ENCODE results near the gene CST5. TPM values are rescaled to one million over a fixed set of nuclear protein-coding genes. Genes with fewer than 3 reads are reported as not detected.
"Not testable (repeated sequence)": the region's sequence is repeated elsewhere in the genome, so short reads cannot be mapped to it uniquely, and the experiment has no call there.

Gene CST5
- total RNA-seq, 2 experiments from 2014 or later: not detected

GRCh38 chr20:23918101-23918862 lies 38.7 kb upstream of the CST5 start:
- Histone ChIP-seq H3K4me1 (ENCODE audit: insufficient read depth, low read length) (peaks cover 39% of the 10 kb centered on the region), H3K27me3 (ENCODE audit: control insufficient read depth in 1 of 2, insufficient read depth in 2 of 2, low read length in 2 of 2) (peaks cover 0 to 2% of the 10 kb centered on the region in 2 experiments), H3K36me3 (ENCODE audit: insufficient read depth, low read length) (no peaks in the 10 kb centered on the region), H3K4me3 (ENCODE audit: low read length) (no peak overlapping the region), H3K27ac (ENCODE audit: low read depth in 1 of 2, low read length in 2 of 2) (no peak overlapping the region), H3K9me3 (ENCODE audit: control insufficient read depth in 1 of 2, insufficient read depth in 1 of 2, low read length in 2 of 2) (no peaks in the 10 kb centered on the region)
- no peaks in the 10 kb centered on the region for H3K36me3 Mint-ChIP-seq (ENCODE audit: low read depth)
- intact Hi-C loops (cut with DNase I, micrococcal nuclease): no loop called here
- H3K4me1 Mint-ChIP-seq (ENCODE audit: low read depth): peaks cover 23% of the 10 kb centered on the region
- ChIA-PET CTCF (no interaction called here), POLR2A (no interaction called here)
- no peak overlapping the region for H3K4me3 Mint-ChIP-seq
- ATAC-seq (ENCODE audit: poor library complexity) (no peak), DNase-seq (no peak)
- no peak for TF ChIP-seq CTCF (IDR thresholded peaks at IDR 0.05)
- no peak overlapping the region for H3K27ac Mint-ChIP-seq
- no peaks in the 10 kb centered on the region for H3K9me3 Mint-ChIP-seq
- H3K27me3 Mint-ChIP-seq: peaks cover 4% of the 10 kb centered on the region

DNA sequence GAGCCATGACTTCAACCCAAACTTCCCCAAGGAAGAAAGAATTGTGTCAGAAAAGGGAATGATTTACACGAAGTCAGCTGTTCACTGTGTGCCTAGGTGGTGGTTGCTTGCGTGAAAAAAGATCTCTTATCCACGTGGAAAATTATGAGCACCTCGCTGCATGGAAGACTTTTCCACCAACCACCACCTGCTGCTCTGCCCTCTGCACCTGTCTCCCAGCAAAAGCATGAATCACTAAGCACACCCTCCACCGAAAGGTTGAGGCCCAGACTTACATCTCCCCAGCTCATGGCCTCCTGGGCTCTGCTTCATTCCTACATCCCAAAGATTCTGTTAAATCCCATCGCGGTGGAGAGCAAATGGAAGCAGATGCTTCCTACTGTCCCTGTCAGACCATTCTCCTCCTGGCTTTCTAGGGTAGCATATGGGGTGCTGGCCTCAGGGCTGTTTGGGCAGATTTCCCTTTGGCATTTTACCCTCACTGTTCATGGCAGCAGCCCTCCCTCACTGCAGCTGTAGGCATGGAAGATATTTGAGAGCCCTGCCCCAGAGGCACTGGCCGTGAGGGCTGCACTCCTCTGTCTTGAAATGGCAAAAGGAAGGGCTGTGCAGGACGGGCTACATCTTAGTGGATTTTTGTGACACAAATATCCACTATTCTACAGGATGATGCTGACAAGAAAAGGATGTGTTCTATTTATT lies 37.6 kb upstream of the CST5 start:
- ATAC-seq (ENCODE audit: poor library complexity) (no peak), DNase-seq (no peak)
- no peak overlapping the region for H3K27ac ChIP-seq (ENCODE audit: low read depth in 1 of 2, low read length in 2 of 2)
- intact Hi-C loops (cut with DNase I, micrococcal nuclease): no loop called here
- peaks cover 0 to 2% of the 10 kb centered on the region in 2 experiments for H3K27me3 ChIP-seq (ENCODE audit: control insufficient read depth in 1 of 2, insufficient read depth in 2 of 2, low read length in 2 of 2)
- POLR2A ChIA-PET: no interaction called here
- H3K4me1 Mint-ChIP-seq (ENCODE audit: low read depth): peaks cover 23% of the 10 kb centered on the region
- H3K27me3 Mint-ChIP-seq: peaks cover 4% of the 10 kb centered on the region
- H3K27ac Mint-ChIP-seq: no peak overlapping the region
- TF ChIP-seq CTCF (IDR thresholded peaks at IDR 0.05): no peak
- H3K9me3 Mint-ChIP-seq: no peaks in the 10 kb centered on the region
- CTCF ChIA-PET: no interaction called here
- peaks cover 38% of the 10 kb centered on the region for H3K4me1 ChIP-seq (ENCODE audit: insufficient read depth, low read length)
- no peak overlapping the region for H3K4me3 Mint-ChIP-seq
- no peak overlapping the region for H3K4me3 ChIP-seq (ENCODE audit: low read length)
- no peaks in the 10 kb centered on the region for H3K36me3 Mint-ChIP-seq (ENCODE audit: low read depth)
- H3K36me3 ChIP-seq (ENCODE audit: insufficient read depth, low read length): no peaks in the 10 kb centered on the region
- H3K9me3 ChIP-seq (ENCODE audit: control insufficient read depth in 1 of 2, insufficient read depth in 1 of 2, low read length in 2 of 2): no peaks in the 10 kb centered on the region

DNA sequence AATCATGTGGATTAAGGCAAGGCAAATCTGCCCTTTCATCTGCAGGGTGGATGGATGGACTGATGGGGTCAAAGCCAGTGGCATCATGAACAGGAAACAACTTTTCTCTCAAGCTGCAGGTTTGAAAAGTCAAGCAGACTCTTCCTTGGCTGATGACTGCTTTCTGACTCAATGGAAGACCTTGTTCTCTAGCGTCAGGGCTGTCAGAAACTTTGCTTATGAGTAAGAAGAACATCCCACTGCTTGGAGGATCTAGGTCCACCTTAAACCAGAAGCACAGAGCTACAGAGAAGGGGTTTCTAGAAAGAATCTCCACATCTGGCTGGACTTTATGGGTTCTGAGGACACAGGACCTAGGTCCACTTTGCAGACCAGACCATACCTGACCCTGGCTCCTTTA lies 36.3 kb upstream of the CST5 start:
- H3K27ac Mint-ChIP-seq: no peak overlapping the region
- ChIA-PET POLR2A (no interaction called here), CTCF (no interaction called here)
- no peaks in the 10 kb centered on the region for H3K9me3 Mint-ChIP-seq
- Histone ChIP-seq H3K4me1 (ENCODE audit: insufficient read depth, low read length) (peaks cover 25% of the 10 kb centered on the region), H3K9me3 (ENCODE audit: control insufficient read depth in 1 of 2, insufficient read depth in 1 of 2, low read length in 2 of 2) (no peaks in the 10 kb centered on the region), H3K36me3 (ENCODE audit: insufficient read depth, low read length) (no peaks in the 10 kb centered on the region), H3K27ac (ENCODE audit: low read depth in 1 of 2, low read length in 2 of 2) (no peak overlapping the region), H3K4me3 (ENCODE audit: low read length) (no peak overlapping the region), H3K27me3 (ENCODE audit: control insufficient read depth in 1 of 2, insufficient read depth in 2 of 2, low read length in 2 of 2) (peaks cover 0 to 2% of the 10 kb centered on the region in 2 experiments)
- TF ChIP-seq CTCF (IDR thresholded peaks at IDR 0.05): no peak
- H3K4me3 Mint-ChIP-seq: no peak overlapping the region
- intact Hi-C loops (cut with DNase I, micrococcal nuclease): no loop called here
- peaks cover 4% of the 10 kb centered on the region for H3K27me3 Mint-ChIP-seq
- H3K36me3 Mint-ChIP-seq (ENCODE audit: low read depth): no peaks in the 10 kb centered on the region
- ATAC-seq (ENCODE audit: poor library complexity) (no peak), DNase-seq (no peak)
- peaks cover 17% of the 10 kb centered on the region for H3K4me1 Mint-ChIP-seq (ENCODE audit: low read depth)

DNA sequence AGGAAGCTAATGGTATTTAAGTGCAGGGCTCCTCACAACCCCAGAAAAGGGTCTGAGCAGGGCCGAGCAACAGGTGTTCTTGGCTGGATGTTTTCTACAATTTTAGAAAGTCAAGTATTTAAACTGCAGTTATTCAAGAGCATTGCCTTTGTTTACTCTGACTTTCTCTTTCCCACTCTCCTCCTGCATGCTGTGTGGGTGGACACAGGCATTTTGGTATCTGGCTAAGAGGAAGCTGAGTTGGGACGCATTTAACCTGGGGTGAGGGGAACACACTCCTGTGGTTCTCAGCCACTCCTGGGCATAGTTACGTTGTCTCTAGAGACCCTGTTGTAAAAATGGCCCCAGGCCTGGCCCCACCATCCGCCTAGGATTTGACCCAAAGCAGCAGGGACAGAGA lies 34.9 kb upstream of the CST5 start:
- H3K27me3 ChIP-seq (ENCODE audit: control insufficient read depth in 1 of 2, insufficient read depth in 2 of 2, low read length in 2 of 2); H3K36me3 Mint-ChIP-seq (ENCODE audit: low read depth); intact Hi-C loops (cut with DNase I, micrococcal nuclease); H3K9me3 ChIP-seq (ENCODE audit: control insufficient read depth in 1 of 2, insufficient read depth in 1 of 2, low read length in 2 of 2); H3K4me3 Mint-ChIP-seq; ATAC-seq (ENCODE audit: poor library complexity); CTCF ChIA-PET; H3K4me3 ChIP-seq (ENCODE audit: low read length); POLR2A ChIA-PET; H3K27ac Mint-ChIP-seq; H3K9me3 Mint-ChIP-seq; DNase-seq; H3K4me1 Mint-ChIP-seq (ENCODE audit: low read depth); H3K36me3 ChIP-seq (ENCODE audit: insufficient read depth, low read length); H3K27ac ChIP-seq (ENCODE audit: low read depth in 1 of 2, low read length in 2 of 2); H3K27me3 Mint-ChIP-seq: not testable (repeated sequence)
- H3K4me1 ChIP-seq (ENCODE audit: insufficient read depth, low read length): peaks cover 11% of the 10 kb centered on the region
